SIG-M5 treated with dmso at 0.1 percent for 504 hours (cell line): ENCODE results near the gene EEF2K.
"Not testable (repeated sequence)": the region's sequence is repeated elsewhere in the genome, so short reads cannot be mapped to it uniquely, and the experiment has no call there.

Experiments used
- DNase-seq: peaks from one replicate; lab custom pipeline; 2025; ENCODE audit not compliant: unreplicated experiment; lab: John Stamatoyannopoulos, UW

The EEF2K gene

DNA sequence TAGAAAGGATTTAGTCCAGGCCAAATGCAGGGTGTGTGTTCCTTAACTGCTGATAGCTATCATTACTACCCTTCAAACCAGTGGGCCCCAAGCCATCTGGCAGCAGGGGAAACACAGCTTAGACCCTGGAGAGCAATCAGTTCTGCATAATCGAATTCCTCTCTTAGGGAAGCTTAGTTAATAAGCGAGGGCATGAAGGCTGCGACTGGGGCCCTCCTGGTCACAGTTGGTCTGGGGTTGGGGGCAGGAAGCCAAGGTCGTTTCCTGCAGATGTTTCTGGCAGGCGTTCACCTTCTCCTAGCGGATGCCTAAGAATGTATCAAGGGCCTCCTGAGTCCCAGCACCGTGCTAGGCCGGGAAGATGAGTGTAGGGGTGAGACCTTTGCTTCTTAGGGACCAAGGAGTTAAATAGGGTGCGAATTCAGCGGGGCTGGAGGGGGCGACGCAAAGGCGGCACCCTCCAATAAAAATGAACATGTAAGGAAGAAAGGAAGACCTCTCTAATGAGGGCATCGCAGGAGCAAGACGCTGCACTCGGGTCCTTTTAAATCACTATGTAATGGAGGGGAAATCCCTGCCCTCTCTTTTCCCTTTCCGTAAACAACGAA is 16.5 kb upstream of the EEF2K start:
- no peak for DNase-seq

- DNase-seq = peak; percentile 99
Observed at GRCh38 chr16:22190081-22190775, 15.8 kb upstream of the EEF2K start.

DNA sequence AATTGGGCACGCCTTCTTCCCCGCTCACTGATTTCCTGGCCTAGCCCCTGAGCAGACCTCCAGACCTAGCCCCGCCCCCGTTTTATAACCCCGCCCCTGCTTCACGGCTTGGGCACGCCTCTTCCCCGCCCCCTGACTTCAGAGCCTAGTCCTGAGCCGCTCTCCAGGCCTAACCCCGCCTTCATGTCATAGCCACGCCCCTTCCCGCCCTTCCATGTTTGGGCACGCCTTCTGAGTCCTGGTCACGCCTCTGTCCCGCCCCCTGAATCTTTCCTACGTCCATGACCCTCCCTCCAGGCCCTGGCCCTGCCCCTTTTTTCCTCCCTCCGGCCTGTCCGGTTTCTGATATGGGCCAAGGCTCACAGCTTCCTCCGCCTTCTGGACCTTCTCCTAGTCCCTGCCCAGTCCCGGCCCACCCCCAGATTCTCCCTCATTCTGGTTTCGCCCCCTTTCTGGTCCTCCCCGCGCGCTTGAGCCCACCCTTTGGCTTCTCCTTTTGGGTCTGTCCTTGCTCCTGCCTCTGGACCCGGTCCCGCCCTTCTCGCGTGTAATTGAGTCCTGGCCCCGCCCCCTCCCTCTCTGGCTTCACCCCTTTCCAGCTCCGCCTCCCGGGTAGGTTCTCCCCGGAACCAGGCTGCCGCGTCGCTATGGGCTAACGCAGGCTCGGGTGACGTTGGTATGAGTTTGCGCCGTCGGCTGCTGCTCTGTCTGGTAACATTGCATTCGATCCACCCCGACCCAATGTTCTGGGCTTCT is 15.1 kb upstream of the EEF2K start:
- DNase-seq = peak; percentile 99

- no peak for DNase-seq
Observed at GRCh38 chr16:22191532-22192260, 14.4 kb upstream of the EEF2K start.

DNA sequence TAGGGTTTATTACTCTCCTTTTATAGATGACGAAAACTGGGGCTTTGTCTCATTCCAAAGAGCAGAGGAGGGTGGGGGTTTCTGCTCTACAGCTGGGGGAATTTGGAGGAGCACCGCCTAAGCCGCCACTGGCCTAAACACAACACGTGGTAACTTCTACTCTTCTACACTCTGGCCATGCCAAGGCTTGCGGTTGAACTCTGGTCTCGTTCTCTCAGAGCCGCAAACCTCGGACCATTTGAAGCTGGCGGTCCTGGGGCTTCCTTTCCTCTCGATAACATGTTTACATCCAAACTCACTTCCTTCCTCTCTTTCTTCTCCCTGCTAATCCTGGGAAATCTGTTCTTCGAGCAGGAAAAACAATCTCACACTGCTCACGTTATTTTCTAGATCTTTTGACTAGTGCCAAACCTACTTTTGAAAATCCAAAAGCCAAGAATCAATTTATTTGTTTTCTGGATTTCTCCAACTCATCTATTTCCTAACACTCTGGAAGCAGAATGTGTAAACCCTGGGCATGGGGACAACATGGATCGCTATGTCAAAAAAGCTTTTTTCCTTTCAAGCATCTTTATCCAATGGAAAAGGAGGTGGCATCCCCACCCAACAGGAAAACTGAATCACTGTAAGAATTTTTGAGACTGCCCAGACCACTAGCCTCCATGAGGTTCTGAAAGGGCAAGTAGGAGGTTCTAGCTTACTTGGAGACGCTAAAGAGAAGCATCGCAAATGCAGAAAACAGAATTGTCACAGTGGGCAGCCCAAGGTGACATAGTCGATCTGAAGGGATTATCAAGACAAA is 13.6 kb upstream of the EEF2K start:
- peak; percentile 70 for DNase-seq

DNA sequence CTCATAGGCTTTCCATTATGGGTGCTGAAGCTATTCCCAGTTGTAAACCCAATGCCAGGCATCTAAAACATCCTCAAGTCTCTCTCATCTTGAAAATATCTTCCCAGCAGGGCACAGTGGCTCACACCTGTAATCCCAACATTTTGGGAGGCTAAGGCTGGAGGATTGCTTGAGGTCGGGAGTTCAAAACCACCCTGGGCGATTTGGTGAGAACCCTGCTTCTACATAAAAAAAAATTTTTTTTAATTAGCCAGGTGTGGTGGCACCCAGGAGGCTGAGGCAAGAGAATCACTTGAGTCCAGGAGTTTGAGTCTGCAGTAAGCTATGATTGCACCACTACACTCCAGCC is 13.0 kb upstream of the EEF2K start:
- no peak for DNase-seq

GRCh38 chr16:22194707-22195444 is 11.2 kb upstream of the EEF2K start:
- no peak for DNase-seq

GRCh38 chr16:22195445-22195694 is 10.7 kb upstream of the EEF2K start:
- no peak for DNase-seq

DNA sequence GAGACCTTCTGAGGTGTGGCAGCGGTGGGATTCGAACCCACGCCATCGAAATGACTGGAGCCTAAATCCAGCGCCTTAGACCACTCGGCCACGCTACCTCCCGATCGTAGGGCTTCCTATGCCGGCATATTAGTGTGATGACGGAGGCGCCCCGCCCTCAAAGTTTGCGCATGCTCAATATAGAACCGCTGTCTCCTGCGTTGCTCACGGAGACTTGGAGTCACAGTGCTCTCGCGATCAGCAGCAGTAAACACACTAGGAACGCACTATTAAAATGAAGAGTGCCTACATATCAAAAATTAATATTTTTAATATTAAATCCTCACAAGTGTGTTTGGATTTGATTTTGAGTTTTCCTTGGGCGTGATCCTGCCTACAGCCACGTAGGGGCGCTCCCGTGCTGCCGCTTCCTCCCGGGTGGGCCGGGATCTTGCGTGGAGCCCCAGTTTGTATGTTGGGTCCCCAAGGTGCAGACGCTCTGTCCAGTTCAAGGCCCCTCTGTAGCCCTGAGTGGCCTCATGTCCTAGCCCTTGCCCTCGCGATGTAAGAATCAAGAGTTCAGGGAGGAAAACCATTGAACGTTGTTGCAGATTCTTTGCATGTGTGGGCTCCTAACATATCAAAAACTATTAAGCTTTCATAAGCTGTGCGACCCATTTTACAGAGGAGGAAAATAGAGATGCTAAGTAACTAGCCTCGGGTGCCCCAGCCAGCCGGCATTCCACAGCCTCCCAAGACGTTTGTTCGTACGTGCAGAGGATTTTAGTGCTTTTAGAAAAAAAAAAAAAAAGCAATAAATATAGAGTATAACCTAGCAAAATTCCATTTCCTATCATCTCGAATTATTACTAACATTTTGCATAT is 10.2 kb upstream of the EEF2K start:
- DNase-seq = peak; percentile 77

DNA sequence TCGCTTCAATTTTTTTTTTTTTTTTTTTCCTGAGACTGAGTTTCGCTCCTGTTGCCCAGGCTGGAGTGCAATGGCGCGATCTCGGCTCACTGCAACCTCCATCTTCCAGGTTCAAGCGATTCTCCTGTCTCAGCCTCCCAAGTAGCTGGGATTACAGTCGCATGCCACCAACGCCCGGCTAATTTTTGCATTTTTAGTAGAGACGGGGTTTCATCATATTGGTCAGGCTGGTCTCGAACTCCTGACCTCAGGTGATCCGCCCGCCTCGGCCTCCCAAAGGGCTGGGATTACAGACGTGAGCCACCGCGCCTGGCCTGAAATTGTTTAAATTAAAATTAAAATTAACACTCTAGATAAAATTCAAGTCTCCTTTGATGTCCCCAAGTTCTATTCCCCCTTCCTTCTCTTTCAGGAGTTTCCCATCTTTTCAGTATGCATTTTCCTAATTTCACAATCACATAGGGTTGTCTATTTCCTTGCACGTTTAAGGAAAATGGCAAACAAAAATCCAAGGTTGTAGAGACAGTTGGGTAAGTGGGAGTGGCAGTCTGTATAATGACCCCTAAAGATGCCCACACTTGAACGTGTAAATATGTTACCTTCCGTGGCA is 9.4 kb upstream of the EEF2K start:
- not testable (repeated sequence) for DNase-seq

DNA sequence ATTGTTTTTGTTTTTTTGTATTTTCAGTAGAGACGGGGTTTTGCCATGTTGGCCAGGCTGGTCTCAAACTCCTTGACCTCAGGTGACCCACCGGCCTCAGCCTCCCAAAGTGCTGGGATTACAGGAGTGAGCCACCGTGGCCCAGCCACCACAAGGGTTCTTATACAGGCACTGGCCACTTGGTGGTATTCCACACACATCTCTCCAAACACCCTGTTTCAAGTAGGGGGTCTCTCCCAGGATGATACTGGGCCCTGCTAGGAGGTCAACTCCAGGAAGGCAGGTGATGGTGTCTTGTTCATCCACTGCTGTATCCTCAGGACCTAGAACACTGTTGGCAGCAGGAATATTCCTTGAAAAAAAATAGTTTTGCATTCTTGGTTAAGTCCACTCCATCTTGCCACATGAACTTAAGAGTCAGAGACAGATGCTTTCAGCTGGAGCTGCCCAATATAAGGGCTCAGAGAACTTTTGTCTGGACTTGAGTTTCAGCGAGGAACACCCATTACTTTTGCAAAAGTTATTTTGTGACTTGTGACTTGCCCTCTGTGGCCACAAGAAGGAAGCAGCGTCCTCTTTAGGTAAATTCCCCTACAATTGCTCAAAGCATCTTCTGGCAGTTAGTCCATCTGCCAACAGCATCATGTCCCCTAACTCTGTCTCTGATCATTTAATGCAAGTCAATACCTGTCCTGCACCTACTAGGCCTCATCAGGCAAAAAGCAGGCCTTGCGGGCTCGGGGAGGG is 7.4 kb upstream of the EEF2K start:
- peak; percentile 34 for DNase-seq

DNA sequence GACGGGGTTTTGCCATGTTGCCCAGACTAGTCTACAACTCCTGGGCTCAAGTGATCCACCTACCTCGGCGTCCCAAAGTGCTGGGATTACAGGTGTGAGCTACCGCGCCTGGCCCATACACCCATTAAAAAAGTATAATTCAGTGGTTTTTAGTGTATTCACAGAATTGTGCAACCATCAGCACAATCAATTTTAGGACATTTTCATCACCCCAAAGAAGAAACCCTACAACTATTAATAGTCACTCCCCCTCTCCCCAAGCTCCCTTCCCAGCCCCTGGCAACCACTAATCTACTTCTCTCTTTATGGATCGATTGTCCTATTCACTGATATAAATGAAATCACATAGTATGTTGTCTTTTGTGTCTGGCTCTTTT is 3.8 kb upstream of the EEF2K start:
- no peak for DNase-seq

DNA sequence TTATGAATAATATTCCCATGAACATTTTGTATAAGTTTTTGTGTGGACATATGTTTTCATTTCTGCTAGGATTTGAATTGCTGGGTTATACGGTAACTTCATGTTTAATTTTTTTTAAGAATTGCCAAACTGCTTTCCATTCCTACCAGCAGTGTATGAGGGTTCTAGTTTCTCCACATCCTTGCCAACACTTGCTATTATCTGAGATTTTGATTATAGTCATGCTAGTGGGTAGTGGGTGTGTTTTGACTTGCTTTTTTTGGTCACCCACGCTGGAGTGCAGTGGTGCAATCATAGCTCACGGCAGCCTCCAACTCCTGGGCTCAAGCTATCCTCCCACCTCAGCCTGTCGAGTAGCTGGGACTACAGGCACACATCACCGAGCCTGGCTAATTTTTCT is 3.0 kb upstream of the EEF2K start:
- DNase-seq = no peak

- no peak for DNase-seq
Observed at GRCh38 chr16:22204091-22204655, 1.9 kb upstream of the EEF2K start.

GRCh38 chr16:22205577-22206012 is 483 bp upstream of the EEF2K start:
- no peak for DNase-seq

GRCh38 chr16:22206842-22207714 is 1.0 kb downstream of the EEF2K start:
- DNase-seq = peak; percentile 70

DNA sequence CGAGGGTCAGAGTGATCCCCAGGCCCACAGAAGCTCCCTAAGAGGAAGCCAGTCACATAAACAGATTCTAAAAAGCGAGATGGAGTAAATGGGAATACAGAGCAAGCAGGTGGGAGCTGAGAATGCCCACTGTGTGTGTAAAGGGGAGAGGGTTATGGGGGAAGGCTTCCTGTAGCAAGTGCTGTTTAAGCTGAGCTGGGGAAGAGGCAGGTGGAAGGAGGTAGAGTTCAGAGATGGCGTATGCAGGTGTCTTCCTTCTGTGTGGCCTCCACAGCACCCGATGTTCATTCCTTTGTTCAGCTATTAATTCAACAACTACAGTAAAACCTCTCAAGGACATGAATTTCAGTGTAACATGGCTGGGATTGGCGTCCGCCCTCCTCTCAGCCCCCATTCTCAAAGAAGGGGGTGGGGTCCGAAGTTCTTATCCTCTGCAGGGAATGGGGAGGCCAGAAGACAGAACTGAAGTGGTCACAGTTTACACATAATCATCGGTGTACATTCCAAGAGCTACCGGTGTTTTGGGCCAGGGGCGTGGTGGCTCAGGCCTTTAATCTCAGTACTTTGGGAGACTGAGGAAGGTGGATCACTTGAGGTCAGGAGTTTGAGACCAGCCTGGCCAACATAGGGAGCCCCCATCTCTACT is 1.8 kb downstream of the EEF2K start:
- no peak for DNase-seq
